HG02571 (cell line): ENCODE results near the gene ADA.

ENCODE experiments used
- ATAC-seq: cut with Tn5 transposase; IDR thresholded peaks from one replicate; pipeline ENCODE4 v1.9.1; 2021; ENCODE audit warnings: mild to moderate bottlenecking, moderate library complexity; ENCODE audit not compliant: unreplicated experiment

ADA gene

DNA sequence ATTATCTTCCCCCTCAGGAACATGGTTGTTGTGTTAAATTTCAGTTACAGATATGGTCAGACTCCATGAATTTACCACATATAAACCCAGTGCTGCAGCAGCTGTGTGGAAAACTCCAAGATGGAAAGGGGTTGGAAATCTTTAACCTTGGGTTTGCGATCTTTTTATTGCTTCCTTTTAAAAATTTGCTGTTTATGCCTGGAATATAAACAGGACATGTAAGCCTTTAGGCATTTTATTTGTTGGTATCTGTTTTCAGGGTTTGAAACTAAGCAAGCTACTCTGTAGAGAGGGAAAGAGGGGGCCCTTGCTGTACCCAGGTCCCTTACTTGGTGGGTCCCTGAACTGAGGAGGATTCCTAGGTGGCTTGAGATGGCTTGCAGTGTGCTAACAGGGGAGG lies 68.3 kb downstream of the ADA start:
- no peak for ATAC-seq

DNA sequence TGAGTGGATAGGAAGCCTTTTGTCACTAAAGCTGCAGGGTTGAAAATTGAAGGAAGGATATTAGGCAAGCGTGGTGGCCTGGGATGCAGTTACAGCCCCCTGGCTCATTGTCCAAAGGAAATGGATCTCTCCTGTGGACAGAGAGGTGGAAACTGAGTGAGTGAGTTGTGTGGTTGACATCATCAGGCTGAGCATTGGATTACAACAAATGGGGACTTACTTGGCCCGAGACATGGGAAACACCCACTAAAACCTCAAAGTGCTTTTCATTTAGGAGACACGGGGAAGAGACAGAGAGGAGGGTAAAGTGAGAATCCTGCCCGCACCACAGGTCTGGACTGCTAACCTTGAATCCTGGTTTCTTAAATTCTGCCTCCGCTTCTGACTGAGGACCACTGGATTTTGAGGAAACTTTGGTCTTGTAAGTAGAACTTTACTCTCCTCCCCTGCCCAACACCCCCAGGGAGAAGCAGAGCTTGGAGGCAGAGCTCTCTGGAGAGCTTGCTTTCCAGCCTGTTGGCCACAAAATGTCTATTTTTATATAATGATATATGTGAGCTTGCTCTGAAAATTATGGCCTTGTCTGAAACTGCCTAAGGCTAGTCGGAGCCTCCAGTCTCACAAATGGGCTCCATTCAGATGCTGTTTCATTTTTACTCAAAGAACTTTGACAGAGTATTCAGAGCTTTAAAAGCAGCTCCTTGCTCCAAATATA lies 69.0 kb downstream of the ADA start, which contains the start of gene PKIG:
TSS of gene PKIG (plus strand) at position 269 of the 715 bp plus-strand sequence. CDS start 31,978 bp downstream, outside the sequence.
- ATAC-seq = no peak

DNA sequence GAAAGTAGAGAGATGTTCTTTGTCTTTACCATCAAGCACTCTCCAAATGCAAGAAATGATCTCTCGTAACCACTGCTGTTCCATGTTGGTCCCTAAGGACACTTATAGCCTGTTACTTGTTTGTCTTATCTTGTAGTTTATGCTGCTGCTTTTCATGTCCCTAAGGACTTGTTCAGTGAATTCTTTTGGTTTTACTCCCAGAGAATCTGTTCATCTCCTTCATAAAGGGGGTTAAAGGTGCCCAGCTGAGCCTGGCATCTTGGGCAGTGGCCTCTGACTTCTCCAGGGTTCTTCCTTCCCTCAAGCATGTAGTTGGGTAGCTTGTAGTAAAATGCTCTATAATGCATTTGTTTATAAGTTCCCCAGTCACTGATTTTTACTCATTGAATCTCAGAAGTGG lies 70.0 kb downstream of the ADA start:
- ATAC-seq = no peak

DNA sequence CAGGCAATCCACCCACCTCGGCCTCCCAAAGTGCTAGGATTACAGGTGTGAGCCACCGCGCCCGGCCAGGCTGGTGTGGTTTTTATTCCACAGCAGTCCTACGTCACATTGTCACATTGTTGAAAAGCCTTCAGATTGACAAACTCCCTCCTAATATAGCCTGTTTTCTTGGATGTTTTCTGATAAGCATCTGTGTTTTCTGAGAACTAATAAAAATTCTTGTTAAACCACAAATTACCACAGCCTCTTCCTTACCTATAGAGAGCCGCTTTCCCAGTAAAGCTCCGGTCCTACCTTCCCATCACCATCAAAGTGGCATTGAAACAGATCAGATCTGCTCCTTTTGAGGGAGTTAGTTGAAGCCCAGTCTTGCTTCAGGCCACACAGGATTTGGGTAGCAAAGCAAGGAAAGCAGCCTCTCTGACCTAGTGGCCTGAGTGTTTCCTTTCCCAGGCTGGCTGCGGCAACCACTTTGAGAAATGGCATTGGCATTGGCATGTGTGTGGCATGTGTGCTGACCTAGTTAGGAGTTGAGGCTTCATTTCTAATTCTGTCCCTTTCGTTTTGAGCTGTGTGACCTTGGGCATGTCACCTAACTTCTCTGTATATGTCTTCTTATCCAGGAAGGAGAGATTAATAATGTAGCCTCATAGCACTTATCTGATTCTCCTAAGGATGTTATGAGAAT lies 70.8 kb downstream of the ADA start:
- ATAC-seq = no peak

DNA sequence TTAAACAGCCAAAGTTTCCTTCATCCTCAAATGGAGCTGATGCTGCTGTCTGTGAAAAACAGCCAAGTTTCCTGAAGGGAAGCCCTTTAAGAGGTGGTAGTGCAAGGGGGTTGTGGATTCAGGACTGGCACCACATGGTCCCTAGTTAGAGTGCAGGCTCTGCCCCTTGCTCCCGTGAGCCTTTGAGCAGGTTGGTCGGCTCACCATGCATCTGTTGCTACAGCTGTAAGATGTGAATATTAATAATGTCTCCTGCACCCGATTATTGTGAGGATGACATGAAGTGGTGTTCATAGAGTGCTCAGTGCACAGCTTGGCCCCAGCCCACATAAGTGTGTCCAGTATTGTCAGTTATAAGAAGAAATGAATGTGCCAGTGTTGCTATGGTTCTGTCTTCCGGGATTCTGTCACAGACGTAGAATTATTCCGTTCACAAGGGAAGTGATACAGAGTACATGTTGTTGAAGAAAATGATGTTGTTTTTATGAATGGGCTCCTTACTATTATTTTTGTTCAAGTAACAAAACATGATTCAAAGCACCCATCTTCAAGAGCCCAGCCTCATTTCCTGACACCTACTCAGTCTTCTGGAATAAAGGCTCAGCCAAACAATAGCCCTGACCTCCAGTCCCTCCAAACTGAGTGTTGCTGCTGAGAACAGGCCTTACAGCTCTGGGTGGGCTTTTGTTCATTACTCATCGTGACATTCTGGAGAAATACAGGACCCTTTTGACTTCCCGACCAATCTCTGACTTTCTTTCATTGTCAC lies 72.0 kb downstream of the ADA start:
- ATAC-seq = no peak

DNA sequence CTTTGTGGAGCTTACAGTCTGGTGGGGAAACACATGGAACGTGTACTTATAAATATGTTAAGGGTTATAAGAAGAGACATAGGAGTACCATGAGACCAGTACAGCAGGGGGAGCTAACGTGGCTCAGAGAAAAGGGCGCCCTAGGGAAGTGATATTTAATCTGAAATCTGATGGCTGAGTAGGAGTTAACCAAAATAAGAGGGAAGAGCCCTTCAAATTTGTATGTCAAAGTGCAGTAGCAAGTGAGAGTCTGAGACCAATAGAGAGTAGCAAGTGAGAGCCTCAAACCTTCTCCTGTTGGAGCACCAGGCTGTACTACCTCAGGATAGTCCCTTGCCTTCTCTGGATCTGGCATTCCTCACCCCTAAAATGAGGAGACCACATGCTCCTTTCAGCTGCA lies 75.2 kb downstream of the ADA start:
- no peak for ATAC-seq

DNA sequence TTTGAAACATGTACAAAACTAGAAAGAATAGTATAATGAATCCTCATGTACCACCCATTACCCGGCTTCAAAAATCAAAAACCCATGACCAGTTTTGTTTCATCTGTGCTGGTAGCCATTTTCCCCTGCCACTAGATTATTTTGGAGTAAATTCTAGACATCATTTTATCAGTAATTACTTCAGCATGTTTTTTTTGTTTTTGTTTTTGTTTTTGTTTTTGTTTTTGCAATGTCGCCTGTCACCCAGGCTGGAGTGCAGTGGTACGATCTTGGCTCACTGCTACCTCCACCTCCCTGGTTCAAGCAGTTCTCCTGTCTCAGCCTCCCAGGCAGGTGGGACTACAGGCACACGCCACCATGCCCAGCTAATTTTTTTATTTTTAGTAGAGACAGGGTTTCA lies 77.1 kb downstream of the ADA start:
- ATAC-seq = no peak

DNA sequence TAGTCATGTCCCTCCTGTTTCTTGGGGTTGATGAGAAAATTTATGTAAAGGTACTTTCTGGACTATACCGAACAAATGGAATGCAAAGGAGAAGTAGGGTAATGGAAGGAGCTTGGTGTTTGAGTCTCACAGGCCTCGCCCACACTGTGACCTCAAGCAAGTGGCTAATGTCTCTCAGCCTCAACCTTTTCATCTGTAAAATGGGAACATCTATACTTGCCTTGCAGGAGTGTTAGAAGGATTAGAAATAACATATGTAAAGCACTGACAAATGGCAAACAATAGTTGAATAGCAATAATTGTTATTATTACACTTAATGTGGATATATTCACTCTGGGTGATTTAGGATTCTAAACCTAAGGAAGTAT lies 78.0 kb downstream of the ADA start:
- ATAC-seq = no peak

DNA sequence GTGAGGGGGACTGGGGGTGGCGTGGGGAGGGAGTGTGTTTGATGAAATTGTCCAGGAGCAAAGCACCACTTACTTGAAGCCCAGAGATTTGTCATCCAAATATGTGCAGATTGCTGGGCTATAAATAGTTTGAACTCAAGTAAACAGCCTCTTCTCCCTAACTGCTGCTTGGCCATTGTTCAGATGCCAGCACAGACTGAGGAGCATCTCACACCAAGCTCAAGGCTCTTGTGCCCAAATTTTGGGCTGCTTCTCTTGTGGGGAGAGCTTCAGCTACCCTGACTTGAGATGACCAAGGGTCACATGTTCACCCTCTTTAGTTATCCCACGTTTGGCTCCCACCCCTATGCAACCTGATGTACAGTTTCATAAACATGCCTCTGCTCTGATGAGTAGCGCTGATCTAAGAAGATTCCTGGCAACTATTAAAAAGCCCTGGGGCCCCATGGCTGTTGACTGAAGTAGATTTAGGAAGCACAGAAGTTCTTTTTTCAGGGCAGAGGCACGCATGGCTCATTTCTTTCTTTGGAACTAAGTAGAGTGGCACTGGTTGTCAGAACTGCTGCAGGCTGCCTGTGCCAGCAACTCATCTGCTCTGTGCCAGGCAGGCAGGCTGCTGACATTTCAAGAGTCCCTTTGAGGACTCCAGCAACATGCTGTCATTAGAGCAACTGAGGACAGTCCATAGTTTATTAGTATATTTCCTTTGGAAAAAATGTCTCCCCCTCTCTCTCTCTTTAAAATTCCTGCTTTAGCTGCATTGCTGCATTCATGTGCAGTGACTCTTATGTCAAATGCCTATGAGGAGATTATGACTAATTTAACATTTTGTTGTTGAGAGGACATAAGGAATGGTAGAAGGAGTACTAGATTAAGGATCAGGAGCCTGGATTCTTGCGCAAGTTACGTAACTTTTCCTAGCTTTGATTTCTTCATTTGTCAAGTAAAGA lies 78.7 kb downstream of the ADA start:
- ATAC-seq = no peak

DNA sequence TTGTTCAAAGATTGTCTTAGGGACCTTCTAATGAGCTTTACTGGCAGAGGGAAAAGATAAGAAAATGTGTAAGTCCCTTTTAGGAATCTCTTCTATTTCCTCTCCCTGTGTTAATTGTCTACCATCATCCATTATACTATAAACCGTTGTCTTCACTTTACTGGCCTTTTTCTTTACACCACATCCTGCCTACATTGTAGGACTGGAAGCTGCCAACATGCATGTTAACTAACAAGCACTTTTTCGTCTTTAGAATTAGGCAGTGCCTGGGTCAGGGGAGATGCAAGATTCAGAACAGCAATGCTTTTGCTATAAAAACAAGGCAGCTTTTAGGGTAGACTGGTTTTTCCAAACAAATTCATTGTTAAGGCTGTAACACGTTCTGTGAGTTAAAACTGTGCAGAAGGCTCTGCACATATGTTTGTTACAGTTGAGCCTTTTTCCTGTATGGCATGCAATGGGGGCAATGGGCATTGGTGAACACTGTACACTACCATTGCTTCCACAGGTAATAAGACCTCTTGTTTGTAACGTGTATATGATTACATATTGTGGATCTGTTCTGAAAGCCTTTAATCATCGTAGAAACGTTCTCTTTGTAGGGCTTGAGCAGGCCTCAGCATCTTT lies 80.0 kb downstream of the ADA start:
- ATAC-seq = no peak

DNA sequence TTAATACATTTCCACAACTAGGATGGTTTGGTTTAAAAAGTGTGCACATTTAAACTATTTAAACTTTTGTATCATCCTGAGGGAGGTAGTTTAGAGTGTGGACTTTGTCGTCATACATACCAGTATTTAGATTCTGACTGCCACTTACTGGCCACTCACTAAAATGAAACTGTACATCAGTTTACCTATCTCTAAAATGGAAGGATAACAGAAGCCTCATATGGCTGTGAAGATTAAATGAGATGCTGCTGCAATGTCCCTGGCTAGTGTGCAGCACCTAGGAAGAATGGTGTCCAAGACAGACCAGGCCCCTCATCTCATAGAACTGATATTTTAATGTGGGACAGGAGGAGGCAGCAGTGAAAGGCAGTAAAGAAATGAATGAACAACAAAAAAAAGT lies 81.1 kb downstream of the ADA start:
- no peak for ATAC-seq
